Stimulated activated naive CD8-positive, alpha-beta T cell treated with anti-CD3 and anti-CD28 coated beads, Interleukin-15, Interleukin-2, amounts not matched to agents 100 U/mL and 50 U/mL, for 24 hours (primary cell): ENCODE results near the gene KPNA4.
"Not testable (repeated sequence)": the region's sequence is repeated elsewhere in the genome, so short reads cannot be mapped to it uniquely, and the experiment has no call there.

Experiments
- ATAC-seq: fragments of 150-1000 bp; cut with Tn5 transposase; one replicate; pipeline ENCODE4 v1.10.0; 2021
- DNase-seq: peaks from one replicate; pipeline ENCODE4 v3.0.0; 2021

KPNA4 gene

GRCh38 chr3:160486459-160486869 is 78.9 kb downstream of the KPNA4 start:
- DNase-seq (no peak), ATAC-seq (no peak)

- no peak for DNase-seq
- no peak for ATAC-seq
Measured at GRCh38 chr3:160482796-160483195, 82.6 kb downstream of the KPNA4 start.

- DNase-seq (no peak), ATAC-seq (no peak)
Measured at GRCh38 chr3:160481856-160482255, 83.5 kb downstream of the KPNA4 start.

- ATAC-seq = no peak
Measured at GRCh38 chr3:160480931-160481330, 84.4 kb downstream of the KPNA4 start.

GRCh38 chr3:160479376-160479775 is 86.0 kb downstream of the KPNA4 start:
- ATAC-seq = no peak
- no peak for DNase-seq

More at GRCh38 chr3:160480931-160481330, 84.4 kb downstream of the KPNA4 start:
- DNase-seq = no peak

GRCh38 chr3:160478338-160478737 is 87.0 kb downstream of the KPNA4 start:
- no peak for ATAC-seq

GRCh38 chr3:160477750-160478149 is 87.6 kb downstream of the KPNA4 start:
- no peak for DNase-seq

More at GRCh38 chr3:160478338-160478737, 87.0 kb downstream of the KPNA4 start:
- no peak for DNase-seq

GRCh38 chr3:160475884-160476283 is 89.5 kb downstream of the KPNA4 start:
- no peak for DNase-seq
- ATAC-seq = no peak

More at GRCh38 chr3:160477750-160478149, 87.6 kb downstream of the KPNA4 start:
- ATAC-seq = no peak

- DNase-seq (no peak), ATAC-seq (no peak)
Measured at GRCh38 chr3:160475153-160475552, 90.2 kb downstream of the KPNA4 start.

- no peak for ATAC-seq
Measured at GRCh38 chr3:160474416-160474838, 90.9 kb downstream of the KPNA4 start.

GRCh38 chr3:160473978-160474377 is 91.4 kb downstream of the KPNA4 start:
- DNase-seq = no peak
- ATAC-seq = no peak

More at GRCh38 chr3:160474416-160474838, 90.9 kb downstream of the KPNA4 start:
- no peak for DNase-seq

GRCh38 chr3:160473221-160473620 is 92.2 kb downstream of the KPNA4 start:
- ATAC-seq (no peak), DNase-seq (no peak)

- no peak for DNase-seq
- no peak for ATAC-seq
Measured at GRCh38 chr3:160472344-160472743, 93.0 kb downstream of the KPNA4 start.

GRCh38 chr3:160471892-160472291 is 93.5 kb downstream of the KPNA4 start:
- ATAC-seq = no peak

GRCh38 chr3:160470181-160470580 is 95.2 kb downstream of the KPNA4 start:
- DNase-seq (no peak), ATAC-seq (no peak)

More at GRCh38 chr3:160471892-160472291, 93.5 kb downstream of the KPNA4 start:
- DNase-seq = no peak

- DNase-seq (no peak), ATAC-seq (no peak)
Measured at GRCh38 chr3:160464971-160465370, 100.4 kb downstream of the KPNA4 start.

- ATAC-seq (no peak), DNase-seq (no peak)
Measured at GRCh38 chr3:160464321-160464720, 101.0 kb downstream of the KPNA4 start.

GRCh38 chr3:160460033-160460432 is 105.3 kb downstream of the KPNA4 start:
- ATAC-seq (no peak), DNase-seq (no peak)

- DNase-seq (no peak), ATAC-seq (no peak)
Measured at GRCh38 chr3:160459450-160459970, 105.9 kb downstream of the KPNA4 start.

GRCh38 chr3:160458151-160458550 is 107.2 kb downstream of the KPNA4 start:
- no peak for DNase-seq
- ATAC-seq = no peak

GRCh38 chr3:160455846-160456245 is 109.5 kb downstream of the KPNA4 start:
- ATAC-seq (no peak), DNase-seq (no peak)

- no peak for DNase-seq
- ATAC-seq = no peak
Measured at GRCh38 chr3:160454995-160455394, 110.4 kb downstream of the KPNA4 start.

- DNase-seq, ATAC-seq: not testable (repeated sequence)
Measured at GRCh38 chr3:160452251-160452650, 113.1 kb downstream of the KPNA4 start.

GRCh38 chr3:160451602-160452001 is 113.8 kb downstream of the KPNA4 start:
- DNase-seq = no peak
- ATAC-seq = no peak

- ATAC-seq (no peak), DNase-seq (no peak)
Measured at GRCh38 chr3:160450846-160451245, 114.5 kb downstream of the KPNA4 start.
